Fibroblast of skin of back (primary cell): ENCODE data around the gene UBXN6.

Experiments used
- DNase-seq: peaks from one replicate; pipeline ENCODE4 v3.0.0-alpha.2; 2013

Gene UBXN6

DNA sequence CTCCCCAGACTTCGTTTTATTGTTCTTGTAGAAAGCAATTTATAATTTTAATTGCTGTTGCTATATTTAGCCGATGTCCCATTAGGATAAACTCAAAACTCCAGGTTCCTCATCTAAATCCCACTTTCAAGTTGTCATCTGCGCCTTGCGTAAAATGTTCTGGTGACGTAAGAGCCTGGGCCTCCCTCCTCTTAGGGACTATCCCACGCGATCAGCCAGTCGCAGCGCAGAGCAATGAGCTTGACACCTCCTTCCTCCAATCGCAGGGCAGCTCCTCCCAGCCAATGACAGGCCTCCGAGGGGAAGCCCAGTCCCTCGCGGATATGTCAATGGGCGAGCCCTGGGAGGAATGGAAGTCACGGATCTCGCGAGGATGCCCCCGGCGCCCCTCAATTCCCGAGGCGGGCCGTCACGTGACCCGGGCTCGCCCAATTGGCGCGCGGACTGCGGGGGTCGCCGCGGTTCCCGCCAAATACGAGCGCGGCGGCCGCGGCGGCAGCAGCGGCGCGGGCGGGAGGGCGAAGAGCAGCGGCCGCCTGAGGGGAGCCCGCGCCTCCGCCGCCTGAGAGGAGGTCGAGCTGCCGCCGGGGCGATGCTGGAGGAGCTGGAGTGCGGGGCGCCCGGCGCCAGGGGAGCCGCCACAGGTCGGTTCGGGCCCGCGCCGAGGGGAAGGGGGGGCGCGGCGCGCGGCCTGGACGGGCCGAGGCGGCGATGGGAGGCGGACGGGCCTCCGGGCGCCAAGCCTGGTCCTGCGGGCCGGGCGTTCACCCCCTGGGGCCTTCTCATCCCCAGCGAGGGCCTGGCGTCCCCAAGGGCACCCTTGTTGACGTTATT, 55.2 kb downstream of the UBXN6 start, which contains the start of gene CHAF1A:
TSS of gene CHAF1A (plus strand) at position 470 of the 834 bp plus-strand sequence. CDS start at position 593, 123 bp downstream.
- peak; percentile 100 for DNase-seq

DNA sequence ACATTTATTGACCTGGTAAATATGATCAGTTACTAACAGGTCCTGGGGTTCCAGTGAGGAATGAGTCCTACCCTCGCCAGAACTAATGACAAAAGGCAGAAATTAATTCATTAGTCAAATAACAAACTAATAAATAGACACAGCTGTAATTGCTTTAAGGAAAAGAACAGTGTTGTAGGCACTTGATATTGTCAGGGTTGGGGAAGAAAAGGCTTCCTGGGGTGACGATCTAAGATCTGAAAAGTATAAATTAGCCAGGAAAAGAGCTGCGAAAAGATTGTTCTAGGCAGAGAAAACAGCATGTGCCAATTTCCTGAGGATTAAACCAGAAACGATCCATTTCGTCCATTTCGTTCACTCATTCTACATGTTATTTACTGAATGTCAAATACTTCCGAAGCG, 55.8 kb downstream of the UBXN6 start:
- DNase-seq = no peak

DNA sequence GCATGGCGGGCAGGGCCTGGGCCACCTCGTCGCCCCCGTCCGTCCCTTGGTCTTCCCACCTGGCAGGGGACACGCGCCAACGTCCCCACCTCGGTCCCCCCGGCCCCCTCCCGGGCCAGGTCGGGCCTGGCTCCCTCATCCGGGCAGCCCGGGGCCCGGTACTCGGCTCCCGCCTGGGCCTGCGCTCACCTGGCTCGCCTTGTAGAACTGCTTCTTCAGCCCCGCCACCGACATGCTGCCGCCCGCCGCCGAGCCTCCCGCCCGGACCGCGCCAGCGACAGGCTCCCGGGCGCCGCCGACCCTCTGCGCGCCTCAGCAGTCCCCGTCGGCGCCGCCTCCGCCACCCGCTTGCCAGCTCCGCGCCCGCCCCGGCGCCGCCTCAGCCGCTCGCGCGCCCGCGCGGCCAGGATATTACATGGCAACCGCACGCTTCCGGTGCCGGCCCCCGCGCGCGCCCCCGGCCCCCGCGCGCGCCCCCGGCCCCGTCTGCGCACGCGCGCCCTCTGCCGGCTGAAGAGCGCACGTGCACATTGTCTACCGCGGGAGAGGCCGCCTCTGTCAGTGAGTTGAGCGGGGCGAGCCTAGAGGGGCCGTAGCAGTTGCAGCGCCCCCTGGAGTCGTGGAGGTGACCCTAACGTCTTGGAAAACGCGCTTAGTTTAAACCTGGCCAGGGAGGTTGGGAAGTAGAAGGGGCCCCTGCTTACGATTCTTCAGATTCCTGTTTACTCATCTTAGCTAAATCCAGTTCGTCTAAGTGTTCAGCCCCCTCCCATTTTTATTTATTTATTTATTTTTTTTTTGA, 57.3 kb downstream of the UBXN6 start, which contains the start of gene SH3GL1:
TSS of gene SH3GL1 (minus strand) at position 413 of the 802 bp plus-strand sequence. CDS start at position 234, 179 bp downstream.
- peak; percentile 85 for DNase-seq

DNA sequence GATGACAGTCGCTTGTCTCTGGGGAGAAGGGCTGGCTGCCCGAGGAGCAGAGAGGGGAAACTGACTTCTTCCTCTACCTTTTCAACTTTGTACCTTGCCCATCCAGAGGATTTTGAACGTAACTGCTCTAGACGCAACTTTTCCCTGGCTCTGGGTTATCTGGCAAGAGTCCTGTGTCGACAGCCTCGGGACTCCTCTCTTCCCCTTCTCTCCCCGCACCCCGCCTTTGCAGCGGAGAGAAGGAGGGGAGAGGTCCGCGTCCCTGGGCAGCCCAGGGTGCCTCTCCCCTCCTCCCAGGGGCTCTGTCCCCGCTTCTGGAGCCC, 57.8 kb downstream of the UBXN6 start:
- DNase-seq = peak; percentile 24

DNA sequence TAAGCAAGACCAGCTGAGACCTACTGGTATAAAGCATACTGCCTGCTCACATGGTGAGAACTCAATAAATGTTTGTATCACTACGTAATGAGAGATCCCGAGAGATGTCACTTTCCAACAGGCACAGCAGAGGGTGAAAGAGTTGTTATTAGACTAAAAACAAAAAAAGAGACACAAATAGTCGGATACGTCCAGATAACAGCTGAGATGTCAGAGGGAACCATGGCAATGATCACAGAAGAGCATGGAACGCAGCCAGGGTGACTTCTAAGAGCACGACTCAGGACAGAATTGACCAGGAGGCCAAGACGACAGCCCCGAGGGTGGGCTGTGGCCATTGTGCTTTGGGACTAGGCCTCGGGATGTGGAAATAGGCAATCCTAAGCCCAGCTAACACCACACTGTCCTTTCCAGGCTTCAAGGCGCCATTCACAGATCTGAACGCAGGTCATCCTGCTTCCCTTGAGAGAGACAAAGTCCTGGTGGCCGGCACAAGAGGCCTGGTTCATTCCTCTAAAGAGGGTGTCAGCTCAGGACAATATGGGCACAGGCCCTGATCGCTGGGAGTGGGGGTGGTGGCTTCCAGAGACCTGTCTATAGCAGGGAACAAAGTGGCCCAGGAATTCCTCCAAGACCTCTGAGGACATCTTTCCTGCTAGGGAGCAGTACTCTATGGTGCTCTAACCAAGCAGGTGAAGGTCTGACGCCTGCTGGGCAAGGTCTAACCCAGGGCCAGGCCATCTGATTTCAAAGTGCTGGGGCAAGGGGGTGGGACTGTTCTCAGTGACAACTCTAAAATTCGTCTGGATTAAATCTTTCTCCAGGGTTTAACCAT, 60.4 kb downstream of the UBXN6 start:
- DNase-seq = no peak
